Measurements from ENCODE around the gene CST9L. TPM values are rescaled to one million over a fixed set of nuclear protein-coding genes. Genes with fewer than 3 reads are reported as not detected.

CST9L gene
- total RNA-seq, 5 donors from 2014 or later (not counting 1 experiment from before 2014, with no cell fraction given) = not detected

DNA sequence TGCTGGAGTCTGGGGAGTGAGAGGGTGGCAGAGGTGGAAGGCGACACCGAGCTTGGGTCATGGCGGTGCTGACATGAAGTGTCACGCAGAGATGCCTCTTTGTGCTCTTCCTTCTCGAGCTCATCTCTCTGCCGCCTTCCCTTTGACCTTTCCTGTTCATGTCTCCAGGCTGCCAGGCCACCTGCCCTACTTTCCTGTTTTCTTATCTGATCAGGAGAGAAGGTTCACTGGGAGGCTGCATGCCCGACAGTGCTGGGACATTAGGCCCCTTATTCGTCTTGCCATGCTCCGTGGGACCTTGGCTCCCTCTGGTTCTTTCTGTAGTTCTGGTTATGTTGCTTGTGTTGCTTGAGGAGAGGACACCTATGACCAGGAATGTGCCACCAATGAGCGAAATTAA, 44.1 kb downstream of the CST9L start:
- CTCF ChIA-PET = no interaction called here
- no peak overlapping the region for H3K4me3 ChIP-seq (ENCODE audit: control insufficient read depth in 1 of 2, extremely low read depth in 1 of 2, low read length in 1 of 2)
- POLR2A ChIA-PET = no interaction called here
- Mint-ChIP-seq H3K4me1 (no peaks in the 10 kb centered on the region), H3K27me3 (peaks cover 2 to 3% of the 10 kb centered on the region in 2 donors), H3K27ac (no peak overlapping the region), H3K36me3 (peaks cover 4% of the 10 kb centered on the region), H3K9me3 (peaks cover 9 to 12% (median 11%) of the 10 kb centered on the region in 3 donors), H3K4me3 (no peak overlapping the region)
- no peak for DNase-seq
- 94% methylated on average over 8 of the region's 10 CpGs for WGBS (ENCODE audit: insufficient coverage)
- no peaks in the 10 kb centered on the region for H3K4me1 ChIP-seq (ENCODE audit: control insufficient read depth in 1 of 2, extremely low read depth in 1 of 2, insufficient read depth in 2 of 2, low read length in 2 of 2)
- H3K27ac ChIP-seq (ENCODE audit: low read length) = no peak overlapping the region
- no peak for ATAC-seq (replicated peaks in 1 of 4)
- H3K27me3 ChIP-seq (replicated peaks in 1 of 2; ENCODE audit: control insufficient read depth in 2 of 2, extremely low read depth in 1 of 2, insufficient read depth in 2 of 2, low read length in 1 of 2) = peaks cover 0 to 7% of the 10 kb centered on the region in 2 experiments
- no peaks in the 10 kb centered on the region for H3K36me3 ChIP-seq (ENCODE audit: control insufficient read depth in 2 of 2, extremely low read depth in 1 of 2, insufficient read depth in 1 of 2, low read length in 1 of 2)
- H3K9me3 ChIP-seq = no peaks in the 10 kb centered on the region

DNA sequence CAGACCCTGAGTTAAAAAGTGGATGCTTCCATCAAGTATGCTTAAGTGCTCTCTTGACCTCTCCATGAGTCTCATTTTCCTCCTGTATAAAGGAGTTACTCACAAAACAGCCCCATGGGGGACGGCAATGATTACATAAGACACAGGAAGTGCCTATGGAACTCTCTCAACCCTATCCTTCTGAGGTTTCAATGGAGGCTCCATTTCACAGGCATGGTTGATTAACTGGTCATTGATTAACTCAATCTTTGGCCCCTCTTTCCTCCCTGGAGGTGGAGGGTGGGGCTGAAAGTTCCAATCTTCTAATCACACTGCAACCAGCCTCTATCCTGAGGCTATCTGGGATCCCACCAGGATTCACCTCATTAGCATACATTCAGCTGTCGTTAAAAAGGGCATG, 48.1 kb downstream of the CST9L start:
- Histone ChIP-seq H3K27ac (ENCODE audit: low read length) (no peak overlapping the region), H3K9me3 (no peaks in the 10 kb centered on the region), H3K27me3 (replicated peaks in 1 of 2; ENCODE audit: control insufficient read depth in 2 of 2, extremely low read depth in 1 of 2, insufficient read depth in 2 of 2, low read length in 1 of 2) (peaks cover 0 to 7% of the 10 kb centered on the region in 2 experiments), H3K4me1 (ENCODE audit: control insufficient read depth in 1 of 2, extremely low read depth in 1 of 2, insufficient read depth in 2 of 2, low read length in 2 of 2) (no peaks in the 10 kb centered on the region), H3K4me3 (ENCODE audit: control insufficient read depth in 1 of 2, extremely low read depth in 1 of 2, low read length in 1 of 2) (no peak overlapping the region), H3K36me3 (ENCODE audit: control insufficient read depth in 2 of 2, extremely low read depth in 1 of 2, insufficient read depth in 1 of 2, low read length in 1 of 2) (no peaks in the 10 kb centered on the region)
- Mint-ChIP-seq H3K9me3 (no peaks in the 10 kb centered on the region), H3K27ac (no peak overlapping the region), H3K4me3 (no peak overlapping the region), H3K4me1 (no peaks in the 10 kb centered on the region), H3K36me3 (no peaks in the 10 kb centered on the region), H3K27me3 (peaks cover 0 to 2% of the 10 kb centered on the region in 2 donors)
- CTCF ChIA-PET = no interaction called here
- WGBS (ENCODE audit: insufficient coverage) = no CpG with 5 or more reads among the region's 2 CpGs
- DNase-seq (no peak), ATAC-seq (replicated peaks in 1 of 4) (no peak)
- POLR2A ChIA-PET = no interaction called here

DNA sequence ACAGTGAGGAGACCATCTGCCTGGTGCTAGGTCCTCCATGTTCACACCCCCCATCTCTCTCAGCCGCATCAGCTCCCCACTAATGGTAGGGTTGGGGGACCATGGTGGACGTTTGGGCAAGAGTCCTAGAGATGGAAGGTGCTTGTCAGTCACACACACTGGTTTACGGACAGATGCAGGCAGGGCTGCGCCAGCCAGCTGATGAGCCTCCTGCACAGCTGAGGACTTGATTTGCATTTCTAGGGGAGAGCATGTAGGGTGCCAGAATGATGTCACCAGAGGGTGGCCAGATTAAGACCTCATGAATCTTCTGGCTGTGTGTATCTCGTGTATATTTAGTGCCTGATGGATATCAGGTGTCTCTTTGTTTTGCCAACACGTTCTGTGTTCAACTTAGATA, 48.7 kb downstream of the CST9L start:
- no peaks in the 10 kb centered on the region for H3K36me3 Mint-ChIP-seq
- Histone ChIP-seq H3K36me3 (ENCODE audit: control insufficient read depth in 2 of 2, extremely low read depth in 1 of 2, insufficient read depth in 1 of 2, low read length in 1 of 2) (no peaks in the 10 kb centered on the region), H3K9me3 (no peaks in the 10 kb centered on the region), H3K27me3 (replicated peaks in 1 of 2; ENCODE audit: control insufficient read depth in 2 of 2, extremely low read depth in 1 of 2, insufficient read depth in 2 of 2, low read length in 1 of 2) (peaks cover 0 to 7% of the 10 kb centered on the region in 2 experiments), H3K4me1 (ENCODE audit: control insufficient read depth in 1 of 2, extremely low read depth in 1 of 2, insufficient read depth in 2 of 2, low read length in 2 of 2) (no peaks in the 10 kb centered on the region), H3K4me3 (ENCODE audit: control insufficient read depth in 1 of 2, extremely low read depth in 1 of 2, low read length in 1 of 2) (no peak overlapping the region), H3K27ac (ENCODE audit: low read length) (no peak overlapping the region)
- peaks cover 0 to 2% of the 10 kb centered on the region in 2 donors for H3K27me3 Mint-ChIP-seq
- H3K4me3 Mint-ChIP-seq = no peak overlapping the region
- ChIA-PET CTCF (no interaction called here), POLR2A (no interaction called here)
- H3K27ac Mint-ChIP-seq = no peak overlapping the region
- no peak for ATAC-seq (replicated peaks in 1 of 4)
- H3K4me1 Mint-ChIP-seq = no peaks in the 10 kb centered on the region
- no peaks in the 10 kb centered on the region for H3K9me3 Mint-ChIP-seq
- DNase-seq = no peak
- 70% methylated on average over 3 of the region's 6 CpGs for WGBS (ENCODE audit: insufficient coverage)

- ATAC-seq (replicated peaks in 1 of 4) (no peak), DNase-seq (no peak)
- Mint-ChIP-seq H3K36me3 (no peaks in the 10 kb centered on the region), H3K27ac (no peak overlapping the region), H3K27me3 (peaks cover 0 to 2% of the 10 kb centered on the region in 2 donors), H3K9me3 (no peaks in the 10 kb centered on the region), H3K4me3 (no peak overlapping the region), H3K4me1 (no peaks in the 10 kb centered on the region)
- WGBS (ENCODE audit: insufficient coverage) = 80% methylated on average over 1 of the region's 4 CpGs
- Histone ChIP-seq H3K27ac (ENCODE audit: low read length) (no peak overlapping the region), H3K36me3 (ENCODE audit: control insufficient read depth in 2 of 2, extremely low read depth in 1 of 2, insufficient read depth in 1 of 2, low read length in 1 of 2) (no peaks in the 10 kb centered on the region), H3K4me3 (ENCODE audit: control insufficient read depth in 1 of 2, extremely low read depth in 1 of 2, low read length in 1 of 2) (no peak overlapping the region), H3K4me1 (ENCODE audit: control insufficient read depth in 1 of 2, extremely low read depth in 1 of 2, insufficient read depth in 2 of 2, low read length in 2 of 2) (no peaks in the 10 kb centered on the region), H3K9me3 (no peaks in the 10 kb centered on the region), H3K27me3 (replicated peaks in 1 of 2; ENCODE audit: control insufficient read depth in 2 of 2, extremely low read depth in 1 of 2, insufficient read depth in 2 of 2, low read length in 1 of 2) (peaks cover 0 to 7% of the 10 kb centered on the region in 2 experiments)
- ChIA-PET CTCF (no interaction called here), POLR2A (interaction anchor here in 1 of 2 donors (0.8 kb wide), 1 partner anchor 39 kb away, joined by 3 read pairs; no protein-coding TSS in a partner anchor)
Measured at GRCh38 chr20:23517719-23518118, 50.6 kb downstream of the CST9L start.

DNA sequence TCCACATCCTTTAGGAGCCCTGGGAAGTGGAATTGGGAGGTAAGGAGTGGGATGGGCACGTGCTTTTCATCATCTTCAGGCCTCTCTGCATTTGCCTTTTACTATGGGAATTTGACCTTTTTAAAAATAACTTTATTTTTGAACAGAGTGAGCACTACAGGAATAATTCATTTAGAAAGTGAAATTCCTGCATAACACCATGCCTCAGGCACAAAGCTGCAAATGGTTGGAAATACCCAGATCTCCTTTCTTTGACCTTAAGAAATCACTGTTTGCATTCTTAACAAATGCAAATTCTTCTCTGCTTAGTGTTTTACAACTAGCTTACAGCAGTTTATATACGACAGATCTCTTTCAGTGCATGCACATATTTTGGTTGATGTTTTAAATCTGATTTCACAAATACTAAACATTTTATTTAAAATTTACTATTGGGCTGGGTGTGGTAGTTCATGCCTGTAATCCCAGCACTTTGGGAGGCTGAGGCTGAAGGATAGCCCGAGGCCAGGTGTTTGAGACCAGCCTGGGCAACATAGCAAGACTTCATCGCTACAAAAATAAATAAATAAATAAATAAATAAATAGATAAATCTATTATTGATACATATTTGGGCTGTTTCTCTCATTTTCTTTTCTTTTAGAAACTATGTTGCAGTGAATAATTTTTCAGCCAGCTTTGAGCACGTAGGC, 52.9 kb downstream of the CST9L start:
- no peak overlapping the region for H3K4me3 ChIP-seq (ENCODE audit: control insufficient read depth in 1 of 2, extremely low read depth in 1 of 2, low read length in 1 of 2)
- H3K36me3 ChIP-seq (ENCODE audit: control insufficient read depth in 2 of 2, extremely low read depth in 1 of 2, insufficient read depth in 1 of 2, low read length in 1 of 2) = no peaks in the 10 kb centered on the region
- POLR2A ChIA-PET = no interaction called here
- H3K27me3 Mint-ChIP-seq = peaks cover 0 to 2% of the 10 kb centered on the region in 2 donors
- no peaks in the 10 kb centered on the region for H3K9me3 ChIP-seq
- H3K9me3 Mint-ChIP-seq = no peaks in the 10 kb centered on the region
- no peak overlapping the region for H3K27ac ChIP-seq (ENCODE audit: low read length)
- ATAC-seq (replicated peaks in 1 of 4) = no peak
- no CpG with 5 or more reads among the region's 5 CpGs for WGBS (ENCODE audit: insufficient coverage)
- no peak for DNase-seq
- H3K4me3 Mint-ChIP-seq = no peak overlapping the region
- no peaks in the 10 kb centered on the region for H3K4me1 ChIP-seq (ENCODE audit: control insufficient read depth in 1 of 2, extremely low read depth in 1 of 2, insufficient read depth in 2 of 2, low read length in 2 of 2)
- no peak overlapping the region for H3K27ac Mint-ChIP-seq
- H3K36me3 Mint-ChIP-seq = no peaks in the 10 kb centered on the region
- CTCF ChIA-PET = no interaction called here
- H3K4me1 Mint-ChIP-seq = no peaks in the 10 kb centered on the region
- peaks cover 0 to 9% of the 10 kb centered on the region in 2 experiments for H3K27me3 ChIP-seq (replicated peaks in 1 of 2; ENCODE audit: control insufficient read depth in 2 of 2, extremely low read depth in 1 of 2, insufficient read depth in 2 of 2, low read length in 1 of 2)

DNA sequence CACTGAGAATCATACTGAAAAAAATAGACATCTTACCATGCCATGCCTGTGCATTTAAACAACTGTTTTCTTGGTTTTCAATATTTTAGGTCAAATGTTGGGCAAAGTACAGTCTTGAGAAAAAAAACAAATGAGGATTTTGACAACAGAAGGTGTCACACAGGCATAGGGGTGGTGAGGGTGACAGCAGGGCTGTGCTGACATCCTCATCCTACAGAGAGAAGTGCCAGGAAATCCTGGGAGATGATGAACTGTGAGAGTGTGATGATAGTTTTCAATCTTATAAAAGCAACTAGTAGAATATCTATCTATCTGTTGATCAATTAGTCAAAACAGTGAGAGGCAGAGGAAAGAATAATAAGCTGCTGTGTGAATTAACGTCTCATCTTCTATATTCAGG, 53.4 kb downstream of the CST9L start:
- no peak for DNase-seq
- Histone ChIP-seq H3K36me3 (ENCODE audit: control insufficient read depth in 2 of 2, extremely low read depth in 1 of 2, insufficient read depth in 1 of 2, low read length in 1 of 2) (no peaks in the 10 kb centered on the region), H3K27me3 (replicated peaks in 1 of 2; ENCODE audit: control insufficient read depth in 2 of 2, extremely low read depth in 1 of 2, insufficient read depth in 2 of 2, low read length in 1 of 2) (peaks cover 0 to 9% of the 10 kb centered on the region in 2 experiments), H3K4me1 (ENCODE audit: control insufficient read depth in 1 of 2, extremely low read depth in 1 of 2, insufficient read depth in 2 of 2, low read length in 2 of 2) (no peaks in the 10 kb centered on the region), H3K4me3 (ENCODE audit: control insufficient read depth in 1 of 2, extremely low read depth in 1 of 2, low read length in 1 of 2) (no peak overlapping the region), H3K9me3 (no peaks in the 10 kb centered on the region), H3K27ac (ENCODE audit: low read length) (no peak overlapping the region)
- WGBS (ENCODE audit: insufficient coverage) = no CpG with 5 or more reads among the region's 1 CpG
- no peak overlapping the region for H3K27ac Mint-ChIP-seq
- no peaks in the 10 kb centered on the region for H3K36me3 Mint-ChIP-seq
- H3K4me1 Mint-ChIP-seq = no peaks in the 10 kb centered on the region
- no peaks in the 10 kb centered on the region for H3K9me3 Mint-ChIP-seq
- no peak overlapping the region for H3K4me3 Mint-ChIP-seq
- POLR2A ChIA-PET = no interaction called here
- CTCF ChIA-PET = no interaction called here
- no peak for ATAC-seq (replicated peaks in 1 of 4)
- peaks cover 0 to 1% of the 10 kb centered on the region in 2 donors for H3K27me3 Mint-ChIP-seq

Measured in T-cell (primary cell).